ENCODE results near the gene EEIG1.

GRCh38 chr9:128001779-128002298, 21.1 kb upstream of the EEIG1 start:
- no peak for TF ChIP-seq CTCF (conservative IDR thresholded peaks at IDR 0.05; ENCODE audit: low read depth in 2 of 2)
- TF ChIP-seq POLR2AphosphoS5 (IDR thresholded peaks at IDR 0.05; ENCODE audit: low read depth) = no peak
- TF ChIP-seq EZH2phosphoT487 (IDR thresholded peaks at IDR 0.05; ENCODE audit: unreplicated experiment) = no peak
- no peak for TF ChIP-seq CREB1 (CRISPR knock-in tag; IDR thresholded peaks at IDR 0.05; ENCODE audit: low read depth)
- no peak for TF ChIP-seq EZH2 (IDR thresholded peaks at IDR 0.05; ENCODE audit: low read depth, unreplicated experiment)
- TF ChIP-seq JUNB (IDR thresholded peaks at IDR 0.05; ENCODE audit: unreplicated experiment) = no peak
- no peak for TF ChIP-seq NANOG (IDR thresholded peaks at IDR 0.05; ENCODE audit: borderline replicate concordance)
- TF ChIP-seq ZNF331 (CRISPR knock-in tag; IDR thresholded peaks at IDR 0.05; ENCODE audit: low read depth) = no peak
- TF ChIP-seq REST (IDR thresholded peaks at IDR 0.05; ENCODE audit: unreplicated experiment) = no peak
- no peak for TF ChIP-seq STAT1 (IDR thresholded peaks at IDR 0.05; ENCODE audit: unreplicated experiment)
- TF ChIP-seq ZNF114 (CRISPR knock-in tag; IDR thresholded peaks at IDR 0.05) = no peak
